SK-N-SH (cell line): Measurements from ENCODE around the gene EZH1.

Experiments
- ELF1 ChIP-seq: IDR thresholded peaks from 2 replicates; pipeline ENCODE4 v1.4.0; 2012
- EP300 ChIP-seq, 2 experiments: IDR thresholded peaks; 2 replicates each; pipeline versions ENCODE4 v1.4.0 to v1.6.1; 2012; ENCODE audit warnings: borderline replicate concordance in 1 of 2, low read depth in 1 of 2, low read length in 1 of 2
- FOXM1 ChIP-seq: IDR thresholded peaks from 2 replicates; pipeline ENCODE4 v1.4.0; 2012; ENCODE audit warnings: low read depth, mild to moderate bottlenecking
- JUND ChIP-seq: IDR thresholded peaks from 2 replicates; pipeline ENCODE4 v1.4.0; 2012
- MXI1 ChIP-seq: IDR thresholded peaks from 2 replicates; pipeline ENCODE4 v1.6.1; 2012; ENCODE audit warnings: mild to moderate bottlenecking, low read depth, low read length, improper control_type of control experiment
- TCF12 ChIP-seq: IDR thresholded peaks from 2 replicates; pipeline ENCODE4 v1.4.0; 2012
- TF ChIP-seq, protein P1 (sequence below): fragments of 200-600 bp; sonication (generic); IDR thresholded peaks from 2 replicates; pipeline ENCODE4 v1.6.1; 2017; ENCODE audit warnings: antibody characterized with exemption, mild to moderate bottlenecking, moderate library complexity

DNA sequence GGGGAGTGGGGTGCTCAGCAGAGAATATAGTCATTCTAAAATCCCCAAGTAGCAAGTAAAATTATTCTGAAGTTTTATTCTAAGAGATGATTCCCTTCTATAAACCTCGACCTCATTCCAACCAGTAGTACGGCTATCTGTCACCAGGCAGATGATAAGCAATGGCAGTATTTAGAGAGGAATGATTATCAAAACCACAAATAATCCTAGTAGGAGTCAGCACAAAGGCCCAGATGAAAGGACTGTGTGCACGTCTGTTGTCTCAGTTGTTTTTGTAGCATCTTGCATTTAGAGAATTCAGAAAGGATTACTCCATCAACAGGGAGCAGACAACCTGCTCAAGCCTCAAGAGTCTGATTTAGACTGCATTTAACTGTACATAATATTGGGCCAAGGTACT is 21.2 kb downstream of the EZH1 start:
- no peak for TF ChIP-seq EP300 (IDR thresholded peaks at IDR 0.05; ENCODE audit: borderline replicate concordance in 1 of 2, low read depth in 1 of 2, low read length in 1 of 2)
- TF ChIP-seq, protein P1, sequence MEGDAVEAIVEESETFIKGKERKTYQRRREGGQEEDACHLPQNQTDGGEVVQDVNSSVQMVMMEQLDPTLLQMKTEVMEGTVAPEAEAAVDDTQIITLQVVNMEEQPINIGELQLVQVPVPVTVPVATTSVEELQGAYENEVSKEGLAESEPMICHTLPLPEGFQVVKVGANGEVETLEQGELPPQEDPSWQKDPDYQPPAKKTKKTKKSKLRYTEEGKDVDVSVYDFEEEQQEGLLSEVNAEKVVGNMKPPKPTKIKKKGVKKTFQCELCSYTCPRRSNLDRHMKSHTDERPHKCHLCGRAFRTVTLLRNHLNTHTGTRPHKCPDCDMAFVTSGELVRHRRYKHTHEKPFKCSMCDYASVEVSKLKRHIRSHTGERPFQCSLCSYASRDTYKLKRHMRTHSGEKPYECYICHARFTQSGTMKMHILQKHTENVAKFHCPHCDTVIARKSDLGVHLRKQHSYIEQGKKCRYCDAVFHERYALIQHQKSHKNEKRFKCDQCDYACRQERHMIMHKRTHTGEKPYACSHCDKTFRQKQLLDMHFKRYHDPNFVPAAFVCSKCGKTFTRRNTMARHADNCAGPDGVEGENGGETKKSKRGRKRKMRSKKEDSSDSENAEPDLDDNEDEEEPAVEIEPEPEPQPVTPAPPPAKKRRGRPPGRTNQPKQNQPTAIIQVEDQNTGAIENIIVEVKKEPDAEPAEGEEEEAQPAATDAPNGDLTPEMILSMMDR, result no peak
- no peak for TF ChIP-seq FOXM1
- no peak for TF ChIP-seq MXI1
- no peak for TF ChIP-seq ELF1
- no peak for TF ChIP-seq JUND
- no peak for TF ChIP-seq TCF12
